HT-29 (cell line): ENCODE data around the gene PPT1. TPM values are rescaled to one million over a fixed set of nuclear protein-coding genes. Genes with fewer than 3 reads are reported as not detected.

ENCODE experiments used
- DNase-seq: peaks from one replicate; pipeline ENCODE4 v3.0.0-alpha.2; 2015; ENCODE audit warnings: low spot score
- total RNA-seq: library from RNA; depleted of rRNA; stranded (reverse); fragments of >200 nt; shearing (Covaris generic); gene quantifications from 2 replicates; pipeline ENCODE4 v1.2.3, GENCODE V29; 2014; rRNA removed

PPT1 gene
- total RNA-seq, result 56.2 and 67.0 TPM in 2 replicates

DNA sequence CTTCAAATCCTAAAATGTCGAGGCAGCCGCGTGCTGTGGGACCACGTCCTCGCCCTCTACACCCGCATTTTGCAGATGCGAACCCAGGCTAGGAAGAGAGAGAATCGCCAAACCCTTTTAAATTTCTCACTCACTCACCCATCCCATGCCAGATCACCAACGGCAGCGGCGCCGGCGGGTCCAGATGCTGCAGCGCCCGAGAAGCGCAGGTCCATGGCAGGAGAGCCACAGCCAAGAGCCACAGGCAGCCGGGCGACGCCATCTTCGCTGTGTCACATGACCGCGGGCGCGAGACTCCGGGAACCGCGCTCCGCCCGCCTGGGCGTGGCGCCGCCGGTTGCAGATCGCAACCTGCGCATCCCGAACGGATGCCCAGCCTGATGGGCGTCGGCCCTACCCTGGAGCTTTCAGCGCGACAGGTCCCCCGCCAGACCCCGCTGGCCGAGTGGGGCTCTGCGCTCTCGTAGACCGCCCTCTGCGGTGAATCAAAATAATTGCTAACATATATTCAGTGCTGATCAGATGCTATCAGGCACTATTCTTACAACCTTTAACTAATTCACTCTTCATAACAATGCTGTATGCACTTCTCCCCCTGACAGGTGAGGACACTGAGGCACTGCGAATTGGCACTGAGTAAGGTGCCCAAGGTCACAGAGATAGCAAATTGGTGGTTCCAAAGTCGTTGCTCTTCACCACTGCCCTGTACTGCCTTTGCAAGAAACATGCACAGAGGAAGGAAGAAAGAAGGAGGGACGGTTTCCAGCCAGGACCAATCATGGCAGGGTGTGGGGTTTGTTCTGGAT, at the start of gene PPT1:
PPT1 (minus strand) TSS at position 276 of the 806 bp plus-strand sequence; CDS start at position 262, 14 bp downstream.
- peak; percentile 75 for DNase-seq

DNA sequence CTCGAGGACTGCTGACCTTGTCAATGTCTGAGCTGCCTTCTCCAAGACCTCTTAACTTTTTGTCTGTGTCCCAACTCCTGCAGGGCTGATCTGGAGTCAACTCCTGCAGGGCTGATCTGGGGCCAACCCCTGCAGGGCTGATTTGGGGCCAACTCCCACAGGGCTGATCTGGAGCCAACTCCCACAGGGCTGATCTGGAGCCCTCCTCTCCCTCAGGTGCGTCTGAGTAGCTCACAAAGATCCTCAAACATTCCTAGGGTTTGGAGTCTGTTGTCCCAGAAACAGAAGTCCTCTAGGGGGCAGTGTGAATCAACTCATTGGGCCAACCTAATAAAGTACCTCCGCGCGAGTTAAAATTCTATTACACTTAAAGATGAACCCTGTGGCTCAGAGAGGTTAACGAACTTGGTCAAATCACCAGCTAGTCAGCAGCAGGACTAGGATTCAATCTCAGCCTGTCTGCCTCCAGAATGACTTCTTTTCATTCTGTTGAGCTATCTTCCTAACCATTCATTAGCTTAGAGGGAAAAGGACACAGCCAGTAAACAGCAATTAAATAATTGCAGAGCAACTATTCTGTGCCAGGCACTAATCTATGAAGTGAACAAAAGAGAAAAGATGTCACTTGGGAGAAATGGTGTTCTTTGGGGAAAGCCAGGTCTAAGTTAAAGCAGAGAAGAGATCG, 47.0 kb upstream of the PPT1 start:
- peak; percentile 92 for DNase-seq

DNA sequence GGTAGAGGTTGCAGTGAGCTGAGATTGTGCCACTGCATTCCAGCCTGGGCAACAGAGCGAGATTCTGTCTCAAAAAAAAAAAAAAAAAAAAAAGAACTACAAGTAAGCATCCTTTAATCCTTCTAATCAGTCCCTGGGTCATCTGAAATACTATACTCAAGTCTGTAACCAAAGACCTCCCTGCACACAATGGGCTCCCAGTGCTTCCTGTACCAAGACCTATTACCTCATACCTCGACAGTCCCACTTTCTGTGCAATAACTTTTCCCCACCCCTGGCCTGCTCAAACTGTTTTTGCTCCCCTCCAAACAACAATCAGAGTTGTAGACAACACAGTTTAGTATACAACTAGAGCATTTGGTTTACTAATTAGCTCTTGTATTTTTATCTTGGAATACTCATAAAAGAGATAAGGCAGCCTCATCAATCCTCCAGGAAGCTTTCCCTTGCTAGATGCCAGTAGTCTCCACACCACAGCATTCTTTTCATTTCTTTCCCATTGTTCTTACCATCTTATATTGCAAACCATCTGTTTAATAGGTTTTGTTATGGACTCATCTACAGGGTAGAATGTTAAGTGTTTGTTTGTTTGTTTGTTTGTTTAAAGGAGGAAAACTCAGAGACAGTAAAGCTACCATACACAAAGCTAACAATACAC, 45.0 kb upstream of the PPT1 start:
- no peak for DNase-seq

DNA sequence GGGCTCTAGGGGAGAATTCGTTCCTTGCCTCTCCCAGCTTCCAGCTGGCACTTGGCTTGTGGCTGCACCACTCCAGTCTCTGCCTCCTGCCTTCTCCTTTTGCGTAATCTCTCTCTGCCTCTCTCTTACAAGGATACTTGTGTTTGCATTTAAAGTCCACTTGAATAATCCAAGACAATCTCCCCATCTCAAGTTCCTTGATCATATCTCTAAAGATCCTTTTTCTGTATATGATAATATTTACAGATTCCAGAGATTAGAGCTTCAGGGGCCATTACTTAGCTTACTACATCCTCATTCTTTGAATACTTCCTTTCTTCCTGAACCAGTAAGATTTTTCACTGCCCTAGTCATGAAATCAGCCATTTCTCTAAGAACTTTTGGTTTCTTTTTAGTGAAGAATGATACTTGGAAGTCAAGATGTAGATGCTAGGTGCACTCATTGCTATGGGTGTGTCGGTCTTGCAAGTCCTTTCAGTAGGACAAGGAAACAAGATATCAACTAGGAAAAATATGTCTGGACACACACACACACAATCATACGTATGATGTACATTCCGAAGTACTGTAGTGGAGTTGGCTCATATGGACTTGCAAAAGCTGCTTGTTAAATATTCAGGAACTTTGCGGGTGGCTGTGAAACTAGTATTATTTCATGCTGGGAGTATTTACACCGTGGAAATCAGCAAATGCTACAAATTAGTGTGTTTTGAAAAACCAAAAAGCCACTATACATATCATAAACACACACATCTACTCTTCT, 43.3 kb upstream of the PPT1 start:
- peak; percentile 46 for DNase-seq

DNA sequence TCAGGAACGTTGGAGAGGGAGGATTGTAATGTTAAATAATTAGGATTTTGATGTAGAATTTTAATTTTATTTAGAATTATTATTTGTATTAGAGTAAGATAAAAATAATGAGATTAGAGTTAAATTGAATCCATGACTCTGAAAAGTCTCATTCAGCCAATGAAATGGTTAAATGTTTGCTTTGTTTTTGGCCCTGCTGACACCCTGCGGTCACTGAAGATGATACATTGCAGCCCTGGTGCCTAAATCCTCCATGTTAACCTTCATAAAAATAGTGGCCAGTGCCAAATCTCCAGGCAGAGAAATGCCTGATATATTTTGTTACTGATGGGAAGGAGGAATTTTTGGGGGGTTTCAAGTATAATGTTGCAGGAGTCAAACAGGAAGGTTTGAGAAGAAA, 36.8 kb upstream of the PPT1 start:
- DNase-seq, result no peak

DNA sequence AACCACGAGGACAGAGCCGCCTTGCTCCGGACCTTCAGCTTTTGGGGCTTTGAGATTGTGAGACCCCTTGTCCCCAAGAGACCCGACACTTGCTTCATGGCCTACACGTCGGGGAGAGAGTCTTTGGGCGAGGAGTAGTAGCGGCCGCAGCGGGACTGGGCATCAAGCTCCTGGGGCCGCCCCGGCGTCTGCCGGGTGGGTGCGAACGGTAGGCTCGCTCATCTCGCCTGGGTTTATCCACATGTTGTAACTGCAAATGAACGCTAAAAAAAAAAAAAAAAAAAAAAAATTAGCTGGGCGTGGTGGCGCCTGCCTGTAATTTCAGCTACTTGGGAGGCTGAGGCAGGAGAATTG, 36.2 kb upstream of the PPT1 start:
- no peak for DNase-seq

DNA sequence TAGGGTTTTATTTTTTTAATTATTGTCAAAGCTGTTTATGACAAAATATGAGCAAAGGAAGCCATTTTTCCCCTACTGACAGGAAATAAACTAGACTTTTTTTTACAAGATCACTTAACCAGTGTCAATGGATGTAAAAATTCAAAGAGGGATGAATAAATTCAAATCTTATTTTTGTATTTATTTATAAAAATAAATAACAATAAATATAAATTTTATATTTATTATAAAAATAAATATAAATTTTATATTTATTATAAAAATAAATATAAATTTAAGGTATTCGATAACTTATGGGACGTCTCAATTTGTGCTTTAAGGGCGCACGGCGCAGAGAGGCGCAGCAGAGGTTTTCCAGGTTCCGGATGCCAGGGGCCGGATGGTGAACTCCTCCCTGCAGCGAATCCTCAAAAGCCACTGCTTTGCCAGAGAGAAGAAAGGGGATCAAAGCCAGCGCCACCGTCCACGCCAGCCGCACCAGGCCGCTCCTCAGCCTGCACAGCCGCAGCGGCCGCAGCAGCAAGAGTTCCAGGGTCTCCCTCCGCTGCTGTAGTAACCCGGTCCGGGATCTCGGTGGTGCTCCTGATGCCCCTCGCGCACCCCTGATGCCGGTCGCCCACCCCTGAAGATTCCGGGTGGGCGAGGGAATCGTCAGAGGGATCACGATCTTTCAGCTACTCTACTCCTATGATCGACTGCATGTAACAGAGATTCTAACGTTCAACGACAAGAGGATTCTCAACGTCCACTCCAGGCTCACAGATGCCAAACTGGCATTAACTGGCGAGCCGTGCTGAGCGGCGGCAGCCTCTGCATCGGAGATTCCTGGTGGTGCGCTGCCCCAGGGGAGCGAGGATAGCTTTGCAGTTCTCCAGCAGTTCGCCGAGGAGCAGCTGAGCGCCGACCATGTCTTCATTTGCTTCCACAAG, 35.6 kb upstream of the PPT1 start:
- no peak for DNase-seq

DNA sequence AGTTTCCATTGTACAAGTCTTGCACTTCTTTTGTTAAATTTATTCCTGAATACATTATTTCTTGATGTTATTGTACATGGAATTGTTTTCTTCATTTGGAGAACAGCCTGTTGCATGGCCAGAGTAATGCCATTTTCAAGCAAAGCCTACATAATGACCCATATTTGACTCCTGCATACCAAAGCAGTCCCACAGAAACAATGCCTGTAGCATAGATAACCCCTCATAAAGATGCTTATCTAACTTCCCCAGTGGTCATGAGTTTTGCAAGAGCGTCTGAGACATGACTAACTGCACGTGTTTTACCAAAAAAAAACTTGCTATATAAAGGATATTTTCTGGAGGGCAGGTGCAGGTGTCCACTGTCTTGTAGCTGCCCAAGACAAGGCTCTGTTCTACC, 33.8 kb upstream of the PPT1 start:
- peak; percentile 52 for DNase-seq

DNA sequence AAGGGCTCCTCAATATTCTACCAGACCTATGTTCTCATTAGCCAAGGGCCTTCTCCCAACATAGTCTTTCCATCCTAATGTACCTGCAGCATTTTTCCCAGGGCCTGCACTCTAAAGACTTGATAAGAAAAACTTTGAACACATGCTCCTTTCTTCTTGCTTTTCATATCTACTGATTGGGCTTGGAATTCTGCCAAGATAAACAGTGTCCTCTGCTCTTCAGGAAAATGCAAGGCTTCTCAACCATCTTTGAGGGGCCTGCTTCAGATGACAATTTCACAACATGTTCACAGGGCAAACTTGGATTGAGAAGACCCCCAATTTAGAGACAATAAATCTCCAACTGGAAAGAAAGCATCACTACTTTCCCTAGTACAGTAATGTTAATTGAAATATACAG, 25.8 kb upstream of the PPT1 start:
- DNase-seq, result no peak

DNA sequence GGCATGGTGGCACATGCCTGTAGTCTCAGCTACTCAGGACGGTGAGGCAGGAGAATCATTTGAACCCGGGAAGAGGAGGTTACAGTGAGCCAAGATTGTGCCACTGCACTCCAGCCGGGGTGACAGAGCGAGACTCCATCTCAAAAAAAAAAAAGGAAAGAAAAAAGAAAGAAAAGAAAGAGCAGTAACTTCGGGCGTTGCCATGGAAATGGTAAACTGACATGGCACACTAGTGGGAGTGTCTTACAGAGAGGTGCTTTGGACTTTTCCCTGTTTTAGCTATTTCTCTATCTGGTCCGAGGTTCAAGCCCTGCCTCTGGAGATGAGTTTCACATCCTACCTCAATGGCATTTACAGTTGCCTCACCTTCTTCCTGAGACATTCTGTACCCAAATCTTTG, 23.1 kb upstream of the PPT1 start:
- no peak for DNase-seq

DNA sequence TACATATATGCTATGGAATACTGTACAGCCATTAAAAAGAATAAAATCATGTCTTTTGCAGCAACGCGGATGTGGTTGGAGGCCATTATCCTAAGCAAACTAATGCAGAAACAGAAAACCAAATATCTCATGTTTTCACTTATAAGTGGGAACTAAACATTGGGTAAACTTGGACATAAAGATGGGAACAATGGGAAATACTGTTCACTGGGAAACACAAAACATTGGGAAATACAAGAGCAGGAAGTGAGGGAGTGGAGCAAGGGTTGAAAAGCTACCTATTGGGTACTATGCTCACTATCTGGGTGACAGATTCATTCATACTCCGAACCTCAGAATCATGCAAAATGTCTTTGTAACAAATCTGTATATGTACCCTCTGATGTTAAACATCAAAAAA, 17.3 kb upstream of the PPT1 start:
- DNase-seq, result no peak

DNA sequence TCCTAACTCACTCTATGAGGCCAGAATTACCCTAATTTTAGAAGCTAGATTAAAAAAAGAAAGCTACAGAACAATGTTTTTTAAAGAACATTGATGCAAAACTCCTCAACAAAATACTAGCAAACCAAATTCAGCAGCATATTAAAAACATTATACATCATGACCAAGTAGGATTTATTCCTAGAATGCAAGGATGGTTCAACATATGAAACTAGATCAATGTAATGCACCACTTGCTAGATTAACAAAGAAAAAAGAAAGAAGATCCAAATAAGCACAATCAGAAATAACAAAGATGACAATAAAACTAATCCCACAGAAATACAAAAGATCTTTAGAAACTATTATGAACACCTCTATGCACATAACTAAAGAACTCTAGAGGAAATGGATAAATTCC, 13.3 kb upstream of the PPT1 start:
- DNase-seq, result no peak

DNA sequence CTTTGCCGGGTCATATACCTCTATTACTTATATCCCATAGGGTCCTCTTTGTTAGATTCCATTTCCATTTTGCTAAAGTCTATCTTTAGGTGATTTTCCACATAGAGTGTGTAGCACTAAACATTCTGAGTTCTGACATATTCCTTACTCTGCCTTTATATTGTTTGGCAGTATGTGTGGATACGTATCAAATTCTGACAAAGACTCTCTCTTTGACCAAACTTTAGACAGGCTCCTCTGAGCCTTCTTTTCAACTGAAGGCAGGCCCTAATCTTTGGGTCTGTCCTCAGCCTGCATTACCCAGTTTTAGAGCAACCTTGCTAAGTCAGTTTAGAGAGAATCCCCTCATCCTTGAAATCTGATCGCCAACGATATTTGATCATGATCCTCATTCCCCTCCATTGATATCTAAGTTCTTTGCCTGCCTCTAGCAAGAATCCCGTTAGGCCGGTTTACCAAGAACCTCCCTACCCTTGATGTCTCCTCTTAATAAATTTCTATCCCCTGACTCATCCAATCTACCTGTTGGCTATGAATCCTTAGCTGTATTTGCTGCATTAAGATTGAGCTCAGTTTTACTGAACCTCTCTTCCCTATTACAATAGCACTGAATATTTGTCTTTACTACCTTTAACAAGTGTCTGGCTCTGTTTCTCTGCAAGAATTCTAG, 10.4 kb upstream of the PPT1 start:
- DNase-seq, result peak; percentile 95

DNA sequence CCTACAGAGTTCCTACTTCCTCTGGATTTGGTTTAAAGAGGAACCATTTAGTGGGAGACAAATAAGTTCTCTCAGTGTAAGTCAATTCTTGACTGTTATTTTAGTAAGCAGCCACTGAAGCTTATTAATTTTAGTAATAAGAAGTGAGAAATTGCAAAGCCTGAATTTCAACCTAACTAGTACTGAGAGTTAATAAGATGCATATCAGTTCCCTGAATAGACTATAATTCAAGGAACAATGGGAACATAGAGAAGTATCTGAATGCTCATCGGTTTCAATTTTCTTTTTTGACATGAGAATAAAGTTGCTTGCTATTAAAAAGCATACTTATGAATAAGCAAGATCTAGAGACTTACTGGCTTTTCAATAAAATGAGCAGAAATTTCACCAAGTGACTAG, 8.0 kb upstream of the PPT1 start:
- DNase-seq, result no peak

DNA sequence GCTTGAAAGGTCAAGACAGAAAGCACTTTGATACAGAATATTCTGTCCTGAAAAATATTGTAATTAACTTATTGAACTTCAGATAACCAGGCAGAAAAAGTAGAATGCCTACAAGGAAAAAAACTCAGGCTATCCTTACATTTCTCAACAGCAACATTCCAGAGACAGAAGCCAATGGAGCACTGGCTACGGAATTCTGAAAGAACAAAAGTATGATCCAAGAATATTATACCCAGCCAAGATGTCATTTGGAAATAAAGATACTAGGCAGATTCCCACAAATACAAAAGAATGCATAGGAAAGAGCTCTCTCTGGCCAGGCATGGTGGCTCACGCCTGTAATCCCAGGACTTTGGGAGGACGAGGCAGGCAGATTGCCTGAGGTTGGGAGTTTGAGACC, 5.8 kb upstream of the PPT1 start:
- DNase-seq, result no peak

DNA sequence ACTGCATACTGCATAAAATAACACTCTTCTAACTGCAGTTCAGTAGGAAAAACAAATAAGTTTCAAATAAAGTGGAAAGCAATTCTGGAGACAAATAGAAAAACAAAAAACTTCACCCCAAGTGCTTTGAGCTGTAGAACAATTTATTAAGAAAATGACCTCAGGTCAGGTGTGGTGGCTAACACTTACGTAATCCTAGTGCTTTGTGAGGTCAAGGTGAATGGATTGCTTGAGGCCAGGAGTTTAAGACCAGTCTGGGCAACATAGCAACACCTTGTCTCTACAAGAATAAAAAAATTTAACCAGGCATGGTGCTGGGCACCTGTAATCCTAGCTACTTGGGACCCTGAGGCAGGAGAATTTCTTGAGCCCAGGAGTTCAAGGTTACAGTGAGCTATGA, 5.0 kb upstream of the PPT1 start:
- no peak for DNase-seq

DNA sequence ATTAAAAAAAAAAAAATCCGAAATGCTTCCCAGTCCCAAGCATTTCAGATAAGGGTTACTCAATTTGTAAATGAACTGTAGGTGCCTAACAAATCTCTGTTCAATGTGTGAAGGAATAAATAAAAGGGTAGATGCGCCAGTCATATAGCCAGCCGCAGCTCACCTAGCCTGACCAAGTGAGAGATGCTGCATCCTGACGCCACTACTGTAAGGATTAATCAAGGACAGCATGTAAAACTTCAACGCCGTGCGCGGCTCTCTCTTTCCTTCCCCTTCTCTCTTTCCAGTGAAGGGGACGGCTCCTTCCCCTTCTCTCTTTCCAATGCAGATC, 441 bp downstream of the PPT1 start:
- no peak for DNase-seq

DNA sequence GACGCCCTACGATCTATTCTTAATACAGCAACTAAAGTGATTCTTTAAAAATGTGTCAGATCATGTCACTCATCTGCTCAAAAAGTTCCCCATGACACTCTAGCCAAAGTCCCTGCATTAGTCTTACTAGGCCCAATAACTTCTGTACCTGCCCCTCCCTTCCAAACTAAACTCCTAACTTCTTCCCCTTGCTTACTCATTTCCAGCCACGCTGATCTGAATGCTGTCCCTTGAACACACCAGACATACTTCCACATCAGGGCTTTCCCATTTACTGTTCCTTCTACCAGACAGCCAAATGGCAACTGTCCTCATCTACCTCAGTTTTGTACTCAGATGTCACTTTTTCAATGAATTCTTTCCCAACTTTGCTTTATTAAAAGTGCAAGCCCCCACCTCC, 1.2 kb downstream of the PPT1 start:
- DNase-seq, result no peak

DNA sequence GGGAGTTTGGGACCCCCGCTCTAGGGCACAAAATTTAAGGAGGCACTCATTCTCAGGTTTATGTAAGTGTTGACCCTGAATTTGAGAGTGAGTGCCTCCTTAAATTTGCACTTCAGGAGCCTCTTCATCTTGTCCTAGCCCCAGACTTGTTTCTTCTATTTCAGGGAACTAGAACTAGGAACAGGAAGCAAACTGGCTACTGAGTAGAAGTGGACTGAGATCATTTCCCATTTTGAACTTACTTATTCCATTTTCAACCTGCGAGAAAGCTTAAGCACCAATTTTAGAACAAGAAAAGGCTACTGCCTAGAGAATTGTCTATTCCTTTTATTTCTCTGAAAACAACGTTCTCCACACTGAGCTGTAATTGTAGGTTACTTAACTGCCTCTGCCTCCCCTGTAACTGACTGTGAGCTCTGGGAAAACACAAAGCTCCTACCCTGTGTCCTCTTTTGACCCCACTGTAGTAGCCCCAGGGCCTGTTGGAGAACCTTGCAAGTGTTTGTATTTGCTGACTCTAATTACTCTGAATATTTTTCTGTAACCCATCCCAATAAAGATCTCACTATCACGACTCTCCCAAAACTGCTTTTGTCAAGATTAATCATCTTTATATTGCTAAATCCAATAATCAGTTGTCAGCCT, 2.5 kb downstream of the PPT1 start:
- no peak for DNase-seq
